Natural killer cell (primary cell): ENCODE results near the gene GPR171. TPM values are rescaled to one million over a fixed set of nuclear protein-coding genes. Genes with fewer than 3 reads are reported as not detected.
A peak's percentile ranks its signal among the peaks of the same experiment; 100 is the strongest.

ENCODE experiments used
- ATAC-seq, 3 donors: fragments of 150-1000 bp in 2 of 3; fragments of 200-7000 bp in 1 of 3; cut with Tn5 transposase; 1 replicate in 1 of 3; 2 replicates in 2 of 3; pipeline ENCODE4 v1.10.0; 2021; ENCODE audit warnings: mild to moderate bottlenecking in 2 of 3, moderate library complexity in 2 of 3
- DNase-seq, 2 donors: peaks; one replicate each; pipeline versions ENCODE4 v3.0.0 to v3.0.0-alpha.2; 2013 to 2021; ENCODE audit warnings: mixed read lengths in 1 of 2
- H3K27ac ChIP-seq: one replicate; pipeline ENCODE4 v1.5.1; 2013; ENCODE audit warnings: mild to moderate bottlenecking, low read length
- H3K27me3 ChIP-seq: one replicate; pipeline ENCODE4 v1.6.1; 2013; ENCODE audit warnings: low read length; ENCODE audit not compliant: control insufficient read depth, insufficient read depth
- H3K36me3 ChIP-seq: one replicate; pipeline ENCODE4 v1.6.1; 2013; ENCODE audit warnings: low read length; ENCODE audit not compliant: control insufficient read depth, insufficient read depth
- H3K4me1 ChIP-seq: one replicate; pipeline ENCODE4 v1.6.1; 2013; ENCODE audit warnings: low read length; ENCODE audit not compliant: control insufficient read depth, insufficient read depth
- H3K4me3 ChIP-seq: one replicate; pipeline ENCODE4 v1.5.1; 2013; ENCODE audit warnings: low read length
- H3K9me3 ChIP-seq: one replicate; pipeline ENCODE4 v1.6.1; 2013; ENCODE audit warnings: low read length; ENCODE audit not compliant: control insufficient read depth, insufficient read depth
- H3K27ac Mint-ChIP-seq, 2 donors: one replicate each; pipeline ENCODE4 v1.8.0; 2022; ENCODE audit warnings: mild to moderate bottlenecking in 2 of 2, mixed read lengths in 2 of 2, moderate library complexity in 1 of 2
- H3K27me3 Mint-ChIP-seq, 2 donors: one replicate each; pipeline ENCODE4 v1.8.0; 2022; ENCODE audit warnings: low read depth in 2 of 2, mixed read lengths in 2 of 2
- H3K36me3 Mint-ChIP-seq: one replicate; pipeline ENCODE4 v1.8.0; 2022; ENCODE audit warnings: mixed read lengths
- H3K4me1 Mint-ChIP-seq, 2 donors: one replicate each; pipeline ENCODE4 v1.8.0; 2022; ENCODE audit warnings: mixed read lengths in 2 of 2
- H3K4me3 Mint-ChIP-seq: one replicate; pipeline ENCODE4 v1.8.0; 2022; ENCODE audit warnings: mild to moderate bottlenecking, moderate library complexity, mixed read lengths
- H3K9me3 Mint-ChIP-seq, 2 donors: one replicate each; pipeline ENCODE4 v1.8.0; 2022; ENCODE audit warnings: mixed read lengths in 2 of 2
- WGBS: methylation state at CpG from one replicate; pipeline ENCODE4 v1.1.7; 2013; ENCODE audit warnings: missing lambda C conversion rate; ENCODE audit not compliant: insufficient coverage; 5-methylcytosine and 5-hydroxymethylcytosine counted together
- intact Hi-C: fragments of 100-400 bp; cut with micrococcal nuclease; formaldehyde crosslinking; loops from one replicate; pipeline ENCODE4 v1.14.2; 2022
- total RNA-seq, 4 donors: library from RNA; stranded (reverse); fragments of 120-200 nt in 1 of 4; gene quantifications; one replicate each; pipeline versions ENCODE4 v1.2.3 to v1.2.4, GENCODE V29; 2013 to 2022
- TF ChIP-seq, protein P1 (sequence below): fragments of 200-600 bp; IDR thresholded peaks from one replicate; pipeline ENCODE4 v1.8.0; 2022; ENCODE audit warnings: antibody characterized with exemption

The GPR171 gene
- total RNA-seq, 3 donors from 2014 or later (not counting 1 experiment from before 2014, with no cell fraction given): 3.4 to 9.0 (median 8.2) TPM

DNA sequence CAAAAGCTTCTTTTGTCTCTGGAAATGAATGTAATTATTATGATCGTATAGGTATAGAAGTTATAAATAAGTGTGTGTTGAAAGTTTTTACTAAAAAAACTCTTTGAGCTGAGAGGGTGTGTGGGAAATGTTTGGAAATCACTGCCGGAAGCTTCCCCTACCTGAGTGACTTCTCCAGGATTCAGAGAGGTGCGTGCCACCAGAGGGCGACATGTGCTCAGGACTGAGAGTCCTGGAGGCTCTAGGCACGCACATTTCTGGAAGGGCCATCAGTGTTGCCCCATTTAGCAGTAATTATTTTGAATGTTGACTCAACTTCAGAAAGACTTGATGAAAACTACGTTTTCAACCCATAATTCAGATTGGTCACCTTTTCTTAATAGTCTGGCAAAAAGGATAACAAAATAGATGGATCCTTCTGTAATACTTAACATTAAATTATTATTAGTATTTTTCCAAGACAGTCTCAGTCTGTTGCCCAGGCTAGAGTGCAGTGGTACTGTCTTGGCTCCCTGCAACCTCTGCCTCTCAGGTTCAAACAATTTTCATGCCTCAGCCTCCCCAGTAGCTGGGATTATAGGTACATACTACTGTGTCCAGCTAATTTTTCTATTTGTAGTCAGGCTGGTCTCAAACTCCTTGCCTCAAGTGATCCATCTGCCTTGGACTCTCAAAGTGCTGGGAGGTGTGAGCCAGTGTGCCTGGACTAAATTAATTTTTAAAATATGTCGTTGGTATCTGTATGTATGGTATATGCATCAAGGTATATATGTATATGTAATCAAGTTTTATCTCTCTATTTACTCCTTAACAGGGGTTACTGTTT lies 34.5 kb downstream of the GPR171 start:
- H3K36me3 ChIP-seq: no peaks in the 10 kb centered on the region
- no peaks in the 10 kb centered on the region for H3K9me3 ChIP-seq
- H3K9me3 Mint-ChIP-seq: no peaks in the 10 kb centered on the region
- no peak overlapping the region for H3K4me3 ChIP-seq
- H3K27ac Mint-ChIP-seq: no peak overlapping the region
- no peaks in the 10 kb centered on the region for H3K36me3 Mint-ChIP-seq
- WGBS: 47% methylated on average over 5 of the region's 7 CpGs
- H3K4me1 Mint-ChIP-seq: peaks cover 24 to 30% of the 10 kb centered on the region in 2 donors
- H3K4me3 Mint-ChIP-seq: no peak overlapping the region
- intact Hi-C loops: loop anchor here (1.0 to 2.0 kb wide), 3 partner anchors 34 to 115 kb away; partner anchors contain the start of gene GPR171
- H3K27ac ChIP-seq: no peak overlapping the region
- H3K4me1 ChIP-seq: peaks cover 32% of the 10 kb centered on the region
- ATAC-seq (peak; percentile 71 to 86 (median 79)), DNase-seq (peak; percentile 65 to 89)
- TF ChIP-seq, protein P1, sequence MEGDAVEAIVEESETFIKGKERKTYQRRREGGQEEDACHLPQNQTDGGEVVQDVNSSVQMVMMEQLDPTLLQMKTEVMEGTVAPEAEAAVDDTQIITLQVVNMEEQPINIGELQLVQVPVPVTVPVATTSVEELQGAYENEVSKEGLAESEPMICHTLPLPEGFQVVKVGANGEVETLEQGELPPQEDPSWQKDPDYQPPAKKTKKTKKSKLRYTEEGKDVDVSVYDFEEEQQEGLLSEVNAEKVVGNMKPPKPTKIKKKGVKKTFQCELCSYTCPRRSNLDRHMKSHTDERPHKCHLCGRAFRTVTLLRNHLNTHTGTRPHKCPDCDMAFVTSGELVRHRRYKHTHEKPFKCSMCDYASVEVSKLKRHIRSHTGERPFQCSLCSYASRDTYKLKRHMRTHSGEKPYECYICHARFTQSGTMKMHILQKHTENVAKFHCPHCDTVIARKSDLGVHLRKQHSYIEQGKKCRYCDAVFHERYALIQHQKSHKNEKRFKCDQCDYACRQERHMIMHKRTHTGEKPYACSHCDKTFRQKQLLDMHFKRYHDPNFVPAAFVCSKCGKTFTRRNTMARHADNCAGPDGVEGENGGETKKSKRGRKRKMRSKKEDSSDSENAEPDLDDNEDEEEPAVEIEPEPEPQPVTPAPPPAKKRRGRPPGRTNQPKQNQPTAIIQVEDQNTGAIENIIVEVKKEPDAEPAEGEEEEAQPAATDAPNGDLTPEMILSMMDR: peak; percentile 84
- no peaks in the 10 kb centered on the region for H3K27me3 ChIP-seq
- H3K27me3 Mint-ChIP-seq: no peaks in the 10 kb centered on the region

GRCh38 chr3:151166161-151166560 lies 36.9 kb downstream of the GPR171 start:
- DNase-seq (peak in 1 of 2 donors; percentile 26), ATAC-seq (no peak)
- H3K27me3 Mint-ChIP-seq: no peaks in the 10 kb centered on the region
- H3K4me3 Mint-ChIP-seq: no peak overlapping the region
- Histone ChIP-seq H3K4me3 (no peak overlapping the region), H3K27ac (no peak overlapping the region), H3K4me1 (peaks cover 23% of the 10 kb centered on the region), H3K9me3 (no peaks in the 10 kb centered on the region), H3K36me3 (no peaks in the 10 kb centered on the region), H3K27me3 (no peaks in the 10 kb centered on the region)
- 85% methylated on average over 2 of the region's 3 CpGs for WGBS
- H3K27ac Mint-ChIP-seq: no peak overlapping the region
- H3K9me3 Mint-ChIP-seq: no peaks in the 10 kb centered on the region
- H3K36me3 Mint-ChIP-seq: no peaks in the 10 kb centered on the region
- TF ChIP-seq, protein P1: no peak
- intact Hi-C loops: no loop called here
- H3K4me1 Mint-ChIP-seq: peaks cover 10 to 17% of the 10 kb centered on the region in 2 donors

- ATAC-seq (no peak), DNase-seq (no peak)
- intact Hi-C loops: no loop called here
- Mint-ChIP-seq H3K9me3 (no peaks in the 10 kb centered on the region), H3K4me3 (no peak overlapping the region), H3K4me1 (peaks cover under 1 to 8% of the 10 kb centered on the region in 2 donors), H3K27ac (no peak overlapping the region), H3K36me3 (no peaks in the 10 kb centered on the region), H3K27me3 (no peaks in the 10 kb centered on the region)
- Histone ChIP-seq H3K4me1 (peaks cover 14% of the 10 kb centered on the region), H3K27ac (no peak overlapping the region), H3K27me3 (no peaks in the 10 kb centered on the region), H3K9me3 (no peaks in the 10 kb centered on the region), H3K4me3 (no peak overlapping the region), H3K36me3 (no peaks in the 10 kb centered on the region)
- 96% methylated on average over 7 of the region's 7 CpGs for WGBS
- TF ChIP-seq, protein P1: no peak
Measured at GRCh38 chr3:151165226-151165625, 37.8 kb downstream of the GPR171 start.
